H1 (cell line): ENCODE results near the gene BLOC1S4. TPM values are rescaled to one million over a fixed set of nuclear protein-coding genes. Genes with fewer than 3 reads are reported as not detected.

Experiments
- CTCF ChIA-PET: fragments of 300-600 bp; sonication (Branson Sonifier 250); formaldehyde crosslinking; loops from one replicate; lab custom pipeline; 2021; ENCODE audit not compliant: partially characterized antibody; lab: Charles Lee
- POLR2A ChIA-PET: fragments of 300-600 bp; sonication (Branson Sonifier 250); formaldehyde crosslinking; loops from one replicate; lab custom pipeline; 2021; ENCODE audit warnings: inconsistent platforms; ENCODE audit not compliant: partially characterized antibody; lab: Charles Lee
- DNase-seq, 2 experiments: peaks; one replicate each; pipeline versions ENCODE4 v3.0.0 to v3.0.0-alpha.2; 2010 to 2022; ENCODE audit warnings: low spot score in 2 of 2, low read depth in 1 of 2, mixed read lengths in 1 of 2
- FAIRE-seq: peaks from 2 replicates; lab custom pipeline; 2011; peaks lifted over from hg19 to GRCh38; lab: Jason Lieb, UNC
- H2AFZ ChIP-seq: 2 replicates; pipeline ENCODE4 v1.8.1; 2012; ENCODE audit warnings: low read length, inconsistent platforms
- H2AK5ac ChIP-seq: 2 replicates; pipeline ENCODE4 v1.6.1; 2013; ENCODE audit warnings: low read depth, low read length
- H2BK120ac ChIP-seq: replicated peaks from 2 replicates; pipeline ENCODE3; 2013; ENCODE audit warnings: low read depth, low read length, inconsistent platforms
- H2BK12ac ChIP-seq: 2 replicates; pipeline ENCODE4 v1.6.1; 2013; ENCODE audit warnings: low read depth, low read length
- H2BK15ac ChIP-seq: 2 replicates; pipeline ENCODE4 v1.6.1; 2013; ENCODE audit warnings: low read length
- H2BK20ac ChIP-seq: 2 replicates; pipeline ENCODE4 v1.6.1; 2013; ENCODE audit warnings: low read length
- H2BK5ac ChIP-seq: 2 replicates; pipeline ENCODE4 v1.6.1; 2013; ENCODE audit warnings: low read depth, low read length
- H3K14ac ChIP-seq: 2 replicates; pipeline ENCODE4 v1.6.1; 2013; ENCODE audit warnings: inconsistent platforms; ENCODE audit not compliant: insufficient read length
- H3K18ac ChIP-seq: 2 replicates; pipeline ENCODE4 v1.6.1; 2013; ENCODE audit warnings: low read length; ENCODE audit errors: extremely low read depth
- H3K23ac ChIP-seq: 2 replicates; pipeline ENCODE4 v1.6.1; 2013; ENCODE audit warnings: inconsistent platforms; ENCODE audit not compliant: insufficient read length
- H3K23me2 ChIP-seq: 2 replicates; pipeline ENCODE4 v1.6.1; 2013; ENCODE audit warnings: low read depth, low read length
- H3K27ac ChIP-seq: 2 replicates; pipeline ENCODE4 v1.6.1; 2011; ENCODE audit warnings: low read depth, low read length, inconsistent platforms
- H3K27me3 ChIP-seq, 4 experiments: replicated peaks in 1 of 4; 1 replicate in 1 of 4; 2 replicates in 3 of 4; pipeline versions ENCODE4 v1.6.1 to v1.8.1; 2011 to 2013; ENCODE audit warnings: low read length in 3 of 4, mild to moderate bottlenecking in 3 of 4, inconsistent platforms in 2 of 4, mixed read lengths in 2 of 4, moderate library complexity in 1 of 4; ENCODE audit not compliant: control insufficient read depth in 3 of 4, insufficient read depth in 3 of 4; ENCODE audit errors: extremely low read depth in 1 of 4
- H3K36me3 ChIP-seq, 4 experiments: 2 replicates each; pipeline versions ENCODE4 v1.6.1 to v1.8.1; 2011 to 2013; ENCODE audit warnings: mild to moderate bottlenecking in 4 of 4, low read length in 3 of 4, moderate library complexity in 2 of 4, control low read depth in 1 of 4, inconsistent platforms in 1 of 4; ENCODE audit not compliant: insufficient read depth in 4 of 4, control insufficient read depth in 2 of 4
- H3K4ac ChIP-seq: replicated peaks from 2 replicates; pipeline ENCODE3; 2013; ENCODE audit warnings: low read length, low read depth, mixed read lengths, inconsistent platforms; ENCODE audit not compliant: insufficient read length
- H3K4me1 ChIP-seq, 4 experiments: replicated peaks in 1 of 4; 1 replicate in 1 of 4; 2 replicates in 3 of 4; pipeline versions ENCODE4 v1.6.1 to v1.8.1; 2011 to 2013; ENCODE audit warnings: low read length in 3 of 4, inconsistent platforms in 2 of 4, mixed read lengths in 1 of 4; ENCODE audit not compliant: insufficient read depth in 4 of 4, control insufficient read depth in 3 of 4
- H3K4me2 ChIP-seq, 2 experiments: 2 replicates each; pipeline versions ENCODE4 v1.6.1 to v1.8.1; 2011 to 2013; ENCODE audit warnings: low read depth in 2 of 2, low read length in 2 of 2, control low read depth in 1 of 2, inconsistent platforms in 1 of 2, mild to moderate bottlenecking in 1 of 2; ENCODE audit not compliant: insufficient read depth in 1 of 2
- H3K4me3 ChIP-seq, 4 experiments: fragments of 200-600, 300-600 bp in 1 of 4; sonication (generic), shearing (Covaris generic), sonication (Bioruptor Twin) in 1 of 4; 2 replicates each; pipeline versions ENCODE4 v1.5.1 to v1.8.1; 2011 to 2016; ENCODE audit warnings: low read length in 4 of 4, low read depth in 3 of 4, control low read depth in 2 of 4, inconsistent platforms in 2 of 4, mild to moderate bottlenecking in 2 of 4, mixed read lengths in 1 of 4, moderate library complexity in 1 of 4; ENCODE audit not compliant: insufficient read depth in 2 of 4; ENCODE audit errors: extremely low read depth in 1 of 4
- H3K56ac ChIP-seq: replicated peaks from 2 replicates; pipeline ENCODE3; 2013; ENCODE audit warnings: low read depth, mild to moderate bottlenecking, mixed read lengths, low read length, inconsistent platforms; ENCODE audit not compliant: insufficient read length
- H3K79me1 ChIP-seq: 2 replicates; pipeline ENCODE4 v1.6.1; 2013; ENCODE audit warnings: low read depth, low read length, control low read depth
- H3K79me2 ChIP-seq, 2 experiments: 2 replicates each; pipeline versions ENCODE4 v1.6.1 to v1.8.1; 2012 to 2013; ENCODE audit warnings: low read length in 2 of 2, mild to moderate bottlenecking in 2 of 2, inconsistent platforms in 1 of 2; ENCODE audit not compliant: insufficient read depth in 2 of 2, control insufficient read depth in 1 of 2
- H3K9ac ChIP-seq, 4 experiments: replicated peaks in 1 of 4; 1 replicate in 1 of 4; 2 replicates in 3 of 4; pipeline versions ENCODE4 v1.6.1 to v1.8.1; 2011 to 2013; ENCODE audit warnings: low read depth in 3 of 4, low read length in 3 of 4, control low read depth in 2 of 4, mild to moderate bottlenecking in 2 of 4, moderate library complexity in 2 of 4, inconsistent platforms in 1 of 4; ENCODE audit errors: extremely low read depth in 1 of 4
- H3K9me3 ChIP-seq, 2 experiments: 2 replicates each; pipeline versions ENCODE4 v1.6.1 to v1.8.1; 2012 to 2013; ENCODE audit warnings: mild to moderate bottlenecking in 2 of 2, moderate library complexity in 2 of 2, control low read depth in 1 of 2, inconsistent platforms in 1 of 2, low read depth in 1 of 2, low read length in 1 of 2, mixed read lengths in 1 of 2; ENCODE audit not compliant: insufficient read depth in 2 of 2
- H4K20me1 ChIP-seq, 2 experiments: replicated peaks in 1 of 2; 2 replicates each; pipeline versions ENCODE3 to v1.8.1; 2011 to 2013; ENCODE audit warnings: inconsistent platforms in 2 of 2, low read length in 2 of 2, mild to moderate bottlenecking in 1 of 2; ENCODE audit not compliant: insufficient read depth in 2 of 2, control insufficient read depth in 1 of 2
- H4K5ac ChIP-seq: 2 replicates; pipeline ENCODE4 v1.6.1; 2013; ENCODE audit warnings: low read length, low read depth, mixed read lengths, inconsistent platforms; ENCODE audit not compliant: insufficient read length
- H4K8ac ChIP-seq: 2 replicates; pipeline ENCODE4 v1.8.0; 2013; ENCODE audit warnings: mild to moderate bottlenecking, moderate library complexity, low read length, inconsistent platforms; ENCODE audit not compliant: insufficient read depth; ENCODE audit errors: extremely low read depth
- H4K91ac ChIP-seq: replicated peaks from 2 replicates; pipeline ENCODE3; 2013; ENCODE audit warnings: low read length, mixed read lengths, inconsistent platforms; ENCODE audit not compliant: insufficient read length
- CTBP2 ChIP-seq: IDR thresholded peaks from 2 replicates; pipeline ENCODE4 v1.7.0; 2011; ENCODE audit warnings: borderline replicate concordance, mild to moderate bottlenecking, moderate library complexity, mixed read lengths, low read length; ENCODE audit not compliant: insufficient read depth, insufficient read length
- HDAC2 ChIP-seq, 2 experiments: fragments of 300-600 bp in 1 of 2; sonication (generic) in 1 of 2; IDR thresholded peaks; 2 replicates each; pipeline ENCODE4 v1.6.1; 2011 to 2012; ENCODE audit warnings: low read depth in 2 of 2, low read length in 2 of 2, mild to moderate bottlenecking in 2 of 2, moderate library complexity in 2 of 2, borderline replicate concordance in 1 of 2, inconsistent platforms in 1 of 2
- POLR2AphosphoS5 ChIP-seq: IDR thresholded peaks from 2 replicates; pipeline ENCODE4 v1.6.1; 2011; ENCODE audit warnings: low read depth, low read length
- WGBS, 2 experiments: shearing (Covaris generic) in 1 of 2; methylation state at CpG; one replicate each; pipeline versions ENCODE4 v1.1.6 to v1.1.7; 2013 to 2015; ENCODE audit warnings: low lambda C conversion rate in 2 of 2, mixed read lengths in 2 of 2, inconsistent platforms in 1 of 2, low coverage in 1 of 2, missing lambda C conversion rate in 1 of 2; ENCODE audit not compliant: insufficient replicate concordance in 2 of 2, insufficient coverage in 1 of 2, insufficient read length in 1 of 2; ENCODE audit errors: extremely low coverage in 1 of 2, missing lambda C conversion rate in 1 of 2; 5-methylcytosine and 5-hydroxymethylcytosine counted together
- polyA plus RNA-seq, 7 experiments: library from polyadenylated mRNA; depleted of rRNA in 3 of 7; stranded (reverse) in 5 of 7; unstranded in 2 of 7; fragments of >200 nt in 5 of 7; fragments of 200-250 nt in 2 of 7; gene quantifications; 1 replicate in 5 of 7; 2 replicates in 1 of 7; 4 replicates in 1 of 7; pipeline versions ENCODE4 v1.2.1 to v1.2.3, GENCODE V29; 2011 to 2013; ENCODE audit warnings: missing spikeins in 2 of 7, mixed read lengths in 2 of 7
- total RNA-seq: library from RNA; stranded (reverse); fragmentation: NEBNext Ultra II Directional; extraction: Animal tissue kit (Norgen Biotek cat#: 25700); gene quantifications from 2 replicates; pipeline ENCODE4 v1.2.1, GENCODE V29; 2021
- TF ChIP-seq, protein P1 (sequence below): IDR thresholded peaks from 2 replicates; pipeline ENCODE4 v1.6.1; 2012; ENCODE audit warnings: inconsistent platforms

BLOC1S4 gene
- total and polyA plus RNA-seq, 2 of the 8 experiments (the other 6 are each of a cell fraction or from before 2014, with no cell fraction given) = 19.1 to 27.8 TPM

GRCh38 chr4:6754481-6755087 lies 38.6 kb downstream of the BLOC1S4 start:
- FAIRE-seq = no peak
- H3K27ac ChIP-seq = no peak overlapping the region
- CTCF ChIA-PET = interaction anchor here (0.8 kb wide), 1 partner anchor 399 kb away, joined by 3 read pairs; no protein-coding TSS in a partner anchor

More at GRCh38 chr4:6754481-6755087, 38.6 kb downstream of the BLOC1S4 start:
- TF ChIP-seq CTBP2 (no peak), POLR2AphosphoS5 (no peak), HDAC2 (IDR thresholded peaks at IDR 0.05; ENCODE audit: borderline replicate concordance in 1 of 2, low read depth in 2 of 2, low read length in 2 of 2) (no peak)
- TF ChIP-seq, protein P1, sequence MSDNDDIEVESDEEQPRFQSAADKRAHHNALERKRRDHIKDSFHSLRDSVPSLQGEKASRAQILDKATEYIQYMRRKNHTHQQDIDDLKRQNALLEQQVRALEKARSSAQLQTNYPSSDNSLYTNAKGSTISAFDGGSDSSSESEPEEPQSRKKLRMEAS = no peak
- TF ChIP-seq, all 59 proteins: peak for 0
- peaks cover 0 to 6% (median 0%) of the 10 kb centered on the region in 4 experiments; a peak in 2 of 7 replicates for H3K4me1 ChIP-seq
- no peak overlapping the region for H3K18ac ChIP-seq
- WGBS, 2 experiments = 86% methylated on average over 3 of the region's 3 CpGs; no CpG with 5 or more reads in 1 of the 2 experiments
- POLR2A ChIA-PET = no interaction called here
- H3K4me2 ChIP-seq = no peak overlapping the region
- no peak overlapping the region for H3K56ac ChIP-seq
- H2BK20ac ChIP-seq = no peak overlapping the region
- H2BK12ac ChIP-seq = no peak overlapping the region
- H3K23me2 ChIP-seq = no peaks in the 10 kb centered on the region
- peaks cover 0 to 2% of the 10 kb centered on the region in 2 experiments; a peak in 2 of 4 replicates for H3K9me3 ChIP-seq
- no peaks in the 10 kb centered on the region for H3K79me2 ChIP-seq
- H3K79me1 ChIP-seq = no peaks in the 10 kb centered on the region
- no peak overlapping the region for H2AK5ac ChIP-seq
- no peak overlapping the region for H3K9ac ChIP-seq
- no peak overlapping the region for H4K91ac ChIP-seq
- no peak for DNase-seq
- no peak overlapping the region for H2AFZ ChIP-seq
- no peak overlapping the region for H3K4me3 ChIP-seq
- H4K5ac ChIP-seq = no peak overlapping the region
- no peak overlapping the region for H3K23ac ChIP-seq
- no peak overlapping the region for H4K8ac ChIP-seq
- no peaks in the 10 kb centered on the region for H4K20me1 ChIP-seq
- H3K36me3 ChIP-seq = no peaks in the 10 kb centered on the region
- no peaks in the 10 kb centered on the region for H3K27me3 ChIP-seq
- no peak overlapping the region for H3K4ac ChIP-seq
- H2BK5ac ChIP-seq = no peak overlapping the region
- H2BK15ac ChIP-seq = no peak overlapping the region
- H3K14ac ChIP-seq = no peak overlapping the region
- no peak overlapping the region for H2BK120ac ChIP-seq
